Measurements from ENCODE around the gene ZBTB20.
A peak's percentile ranks its signal among the peaks of the same experiment; 100 is the strongest.

ZBTB20 gene

DNA sequence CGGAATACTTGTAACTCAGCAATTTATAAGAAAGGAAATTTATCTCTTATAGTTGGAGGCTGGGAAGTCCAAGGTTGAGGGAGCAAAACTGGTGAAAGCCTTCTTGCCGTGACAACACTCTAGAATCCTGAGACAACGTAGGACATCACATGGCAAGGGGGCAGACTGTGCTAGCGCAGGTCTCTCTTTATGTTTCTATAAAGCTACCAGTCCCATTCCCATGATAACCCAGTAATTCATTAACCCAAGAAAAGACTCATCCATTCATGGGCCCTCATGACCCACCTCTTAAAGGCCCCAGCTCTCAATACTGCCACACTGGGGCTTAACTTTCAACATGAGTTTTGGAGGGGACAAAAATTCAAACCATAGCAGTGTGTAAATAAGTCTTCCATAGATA lies 260.2 kb downstream of the ZBTB20 start:
- in situ Hi-C loops (cut with MboI; ENCODE audit: low pct_unique_long_range_greater_than_20kb, low sequenced_read_pairs, unreplicated experiment), result no loop called here
- TF ChIP-seq, protein P1, sequence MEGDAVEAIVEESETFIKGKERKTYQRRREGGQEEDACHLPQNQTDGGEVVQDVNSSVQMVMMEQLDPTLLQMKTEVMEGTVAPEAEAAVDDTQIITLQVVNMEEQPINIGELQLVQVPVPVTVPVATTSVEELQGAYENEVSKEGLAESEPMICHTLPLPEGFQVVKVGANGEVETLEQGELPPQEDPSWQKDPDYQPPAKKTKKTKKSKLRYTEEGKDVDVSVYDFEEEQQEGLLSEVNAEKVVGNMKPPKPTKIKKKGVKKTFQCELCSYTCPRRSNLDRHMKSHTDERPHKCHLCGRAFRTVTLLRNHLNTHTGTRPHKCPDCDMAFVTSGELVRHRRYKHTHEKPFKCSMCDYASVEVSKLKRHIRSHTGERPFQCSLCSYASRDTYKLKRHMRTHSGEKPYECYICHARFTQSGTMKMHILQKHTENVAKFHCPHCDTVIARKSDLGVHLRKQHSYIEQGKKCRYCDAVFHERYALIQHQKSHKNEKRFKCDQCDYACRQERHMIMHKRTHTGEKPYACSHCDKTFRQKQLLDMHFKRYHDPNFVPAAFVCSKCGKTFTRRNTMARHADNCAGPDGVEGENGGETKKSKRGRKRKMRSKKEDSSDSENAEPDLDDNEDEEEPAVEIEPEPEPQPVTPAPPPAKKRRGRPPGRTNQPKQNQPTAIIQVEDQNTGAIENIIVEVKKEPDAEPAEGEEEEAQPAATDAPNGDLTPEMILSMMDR (IDR thresholded peaks at IDR 0.05; ENCODE audit: extremely low read depth, insufficient read depth, missing control alignments), result no peak
- no peak for DNase-seq (ENCODE audit: low spot score)

DNA sequence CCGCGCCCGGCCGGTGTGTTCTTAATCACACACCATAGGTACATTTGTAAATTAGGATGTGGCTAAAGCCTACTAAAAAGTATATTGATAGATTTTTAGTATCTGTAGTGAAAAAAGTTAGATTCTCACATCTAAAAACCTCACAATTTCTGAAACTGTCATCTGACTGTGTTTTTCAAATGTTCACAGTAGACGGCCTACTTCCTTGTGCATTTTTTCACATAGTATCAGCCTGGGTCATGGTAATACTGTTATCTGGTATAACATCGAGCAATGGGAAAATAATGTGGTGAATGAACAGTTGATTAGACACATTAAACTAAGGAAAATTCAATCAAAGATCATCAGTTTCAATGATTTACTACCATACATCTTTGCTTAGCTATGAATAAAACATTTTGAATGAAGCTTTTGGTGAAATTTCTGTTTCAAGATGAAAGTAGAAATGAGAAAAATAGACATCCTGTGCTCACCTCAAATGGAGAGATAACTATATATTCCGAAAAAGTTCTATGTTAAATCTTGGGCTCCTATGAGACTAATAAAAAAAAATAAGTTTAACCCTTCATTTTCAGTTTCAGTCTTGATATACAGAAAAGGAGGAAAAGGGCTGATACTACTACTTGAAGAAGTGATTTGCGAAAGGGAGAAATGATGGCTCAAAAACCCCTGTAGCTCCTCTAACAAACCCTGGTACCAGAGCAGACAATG lies 262.7 kb downstream of the ZBTB20 start:
- DNase-seq (ENCODE audit: low spot score), result no peak
- in situ Hi-C loops (cut with MboI; ENCODE audit: low pct_unique_long_range_greater_than_20kb, low sequenced_read_pairs, unreplicated experiment), result no loop called here
- TF ChIP-seq, protein P1 (IDR thresholded peaks at IDR 0.05; ENCODE audit: extremely low read depth, insufficient read depth, missing control alignments), result no peak

DNA sequence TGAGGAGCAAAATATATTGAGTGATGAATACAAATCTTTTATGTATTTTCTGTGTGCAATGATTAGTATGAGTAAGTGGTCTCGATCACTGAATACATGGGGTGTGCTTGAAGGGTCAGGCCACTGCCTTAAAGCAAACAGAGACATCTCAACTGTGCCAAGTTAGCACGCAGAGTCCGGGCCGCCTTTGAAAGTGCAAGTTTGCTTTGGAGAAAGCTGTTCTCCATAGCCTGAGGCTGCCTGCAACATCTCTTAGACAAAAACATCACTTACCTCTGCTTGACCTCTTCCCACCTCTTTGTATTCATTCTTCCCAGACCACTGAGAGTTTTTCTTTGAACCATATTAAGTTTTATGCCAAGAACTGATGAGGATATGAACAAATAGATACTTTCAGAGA lies 267.0 kb downstream of the ZBTB20 start:
- in situ Hi-C loops (cut with MboI; ENCODE audit: low pct_unique_long_range_greater_than_20kb, low sequenced_read_pairs, unreplicated experiment), result no loop called here
- DNase-seq (ENCODE audit: low spot score), result no peak
- TF ChIP-seq, protein P1 (IDR thresholded peaks at IDR 0.05; ENCODE audit: extremely low read depth, insufficient read depth, missing control alignments), result no peak

DNA sequence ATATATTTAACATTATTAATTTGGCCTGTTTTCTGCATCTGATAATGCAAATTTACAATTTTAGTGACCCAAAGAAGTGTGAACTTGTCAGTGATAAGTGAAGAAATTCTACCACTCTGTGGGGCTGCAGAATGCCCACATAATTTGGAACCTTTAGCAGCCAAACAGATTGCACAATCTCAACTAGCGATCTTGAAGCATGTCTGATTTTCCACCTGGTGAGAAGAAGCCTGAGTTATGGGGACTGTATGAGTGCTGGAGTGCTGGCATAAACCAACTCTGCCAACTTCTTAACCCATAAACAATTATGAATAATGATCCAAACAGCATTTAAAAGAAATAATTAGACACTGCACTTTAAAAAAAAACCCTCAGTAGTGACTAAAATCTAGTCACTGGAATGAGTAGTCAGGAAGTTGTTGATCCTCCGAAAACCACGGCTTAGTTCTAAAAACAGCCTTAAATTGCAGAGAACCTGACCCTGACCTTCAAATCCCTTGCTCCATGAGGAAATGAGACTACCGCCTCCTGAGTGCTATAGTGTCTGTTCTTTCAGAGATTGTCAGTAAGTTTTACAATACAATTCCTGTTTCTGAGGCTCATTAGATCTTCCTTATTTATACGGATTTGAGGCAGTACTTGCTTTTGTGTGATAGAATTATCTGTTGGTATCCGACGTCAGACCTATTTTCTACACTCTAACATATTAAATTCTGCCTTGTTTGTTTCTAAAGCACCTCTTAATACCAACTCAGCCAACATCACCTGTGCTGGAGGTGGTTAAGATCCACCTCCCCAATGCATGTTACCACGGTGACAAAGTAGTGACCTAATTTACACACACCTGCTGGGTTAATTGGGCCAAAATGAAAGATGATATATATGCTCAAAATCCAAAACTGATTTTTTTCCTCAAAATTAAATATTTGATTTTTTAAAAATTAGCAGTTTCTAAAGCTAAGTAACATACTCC lies 267.7 kb downstream of the ZBTB20 start:
- DNase-seq (ENCODE audit: low spot score), result peak; percentile 8
- TF ChIP-seq, protein P1 (IDR thresholded peaks at IDR 0.05; ENCODE audit: extremely low read depth, insufficient read depth, missing control alignments), result no peak
- in situ Hi-C loops (cut with MboI; ENCODE audit: low pct_unique_long_range_greater_than_20kb, low sequenced_read_pairs, unreplicated experiment), result no loop called here

DNA sequence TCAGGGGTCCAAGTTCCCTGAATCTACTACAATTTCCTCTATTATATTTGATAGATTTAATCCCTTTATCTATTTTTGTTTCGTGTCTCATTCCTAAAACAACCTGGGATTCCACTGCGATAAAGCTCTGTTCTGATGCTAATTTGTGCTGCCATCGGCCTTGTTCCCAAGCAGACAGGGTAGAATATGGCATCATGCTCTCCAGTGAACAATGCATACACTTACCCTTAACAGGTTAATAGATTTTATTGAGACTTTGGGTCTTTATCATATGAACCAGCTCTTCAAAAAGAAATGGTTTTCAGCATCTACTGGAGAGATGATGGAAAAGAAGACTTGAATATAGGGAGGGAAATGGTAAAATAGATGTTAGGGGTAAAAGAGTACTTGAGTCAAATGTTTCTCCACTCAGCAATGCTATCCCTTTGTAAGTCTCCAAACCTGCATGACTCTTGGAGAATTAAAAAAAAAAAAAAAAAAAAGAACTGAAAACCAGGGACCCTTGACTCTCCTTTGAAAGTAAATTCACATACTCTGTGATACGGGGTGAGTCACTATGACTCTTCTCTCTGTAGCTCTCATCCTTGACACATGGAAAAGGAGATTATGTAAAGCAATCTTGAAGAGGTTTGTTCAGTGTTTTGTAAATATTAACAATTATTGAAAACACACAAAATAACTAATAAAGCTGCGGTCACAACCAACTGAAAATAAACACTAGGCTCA lies 268.8 kb downstream of the ZBTB20 start:
- no peak for DNase-seq (ENCODE audit: low spot score)
- in situ Hi-C loops (cut with MboI; ENCODE audit: low pct_unique_long_range_greater_than_20kb, low sequenced_read_pairs, unreplicated experiment), result no loop called here
- TF ChIP-seq, protein P1 (IDR thresholded peaks at IDR 0.05; ENCODE audit: extremely low read depth, insufficient read depth, missing control alignments), result no peak
